Activated T-cell treated with anti-CD3 and anti-CD28 coated beads, Interleukin-2, amount 50 U/mL, for 24 hours (primary cell): Measurements from ENCODE around the gene GDI1.

Experiments used
- DNase-seq: peaks from one replicate; pipeline ENCODE4 v3.0.0-alpha.2; 2020
- H3K27ac Mint-ChIP-seq: 2 replicates; pipeline ENCODE4 v1.8.0; 2020; ENCODE audit warnings: mild to moderate bottlenecking, mixed read lengths
- H3K27me3 Mint-ChIP-seq: 2 replicates; pipeline ENCODE4 v1.8.0; 2020; ENCODE audit warnings: mixed read lengths
- H3K36me3 Mint-ChIP-seq: 2 replicates; pipeline ENCODE4 v1.8.0; 2020; ENCODE audit warnings: low read depth, mixed read lengths
- H3K4me1 Mint-ChIP-seq: 2 replicates; pipeline ENCODE4 v1.8.0; 2020; ENCODE audit warnings: low read depth, mixed read lengths
- H3K4me3 Mint-ChIP-seq: 2 replicates; pipeline ENCODE4 v1.8.0; 2020; ENCODE audit warnings: mild to moderate bottlenecking, moderate library complexity, mixed read lengths
- H3K9me3 Mint-ChIP-seq: 2 replicates; pipeline ENCODE4 v1.8.0; 2020; ENCODE audit warnings: mixed read lengths

The GDI1 gene

GRCh38 chrX:154458116-154458953 lies 21.4 kb downstream of the GDI1 start, which contains the start of gene PLXNA3:
Gene PLXNA3 (plus strand): TSS chrX:154458281. CDS start chrX:154460184, 1,903 bp downstream.
- Mint-ChIP-seq H3K27ac (peak within 1 kb of the TSS; percentile 92), H3K4me1 (peaks cover 16% of the 10 kb centered on the region), H3K4me3 (peak within 1 kb of the TSS; percentile 85), H3K9me3 (no peaks in the 10 kb centered on the region), H3K36me3 (peaks cover 25% of the 10 kb centered on the region), H3K27me3 (peaks cover under 1% of the 10 kb centered on the region)
- peak; percentile 77 for DNase-seq

GRCh38 chrX:154458954-154459778 lies 22.2 kb downstream of the GDI1 start:
- Mint-ChIP-seq H3K4me3 (peak overlapping the region; percentile 82), H3K27ac (peak overlapping the region; percentile 57), H3K36me3 (peaks cover 24% of the 10 kb centered on the region), H3K27me3 (no peaks in the 10 kb centered on the region), H3K4me1 (peaks cover 16% of the 10 kb centered on the region), H3K9me3 (no peaks in the 10 kb centered on the region)
- no peak for DNase-seq

GRCh38 chrX:154459832-154460231 lies 22.9 kb downstream of the GDI1 start:
- no peaks in the 10 kb centered on the region for H3K9me3 Mint-ChIP-seq
- H3K36me3 Mint-ChIP-seq = peaks cover 25% of the 10 kb centered on the region
- no peak for DNase-seq
- H3K4me1 Mint-ChIP-seq = peaks cover 16% of the 10 kb centered on the region
- no peaks in the 10 kb centered on the region for H3K27me3 Mint-ChIP-seq
- H3K4me3 Mint-ChIP-seq = peak overlapping the region; percentile 82
- peak overlapping the region; percentile 29 for H3K27ac Mint-ChIP-seq

GRCh38 chrX:154460326-154460725 lies 23.4 kb downstream of the GDI1 start:
- Mint-ChIP-seq H3K27ac (peak overlapping the region; percentile 29), H3K27me3 (no peaks in the 10 kb centered on the region), H3K4me3 (peak overlapping the region; percentile 82), H3K36me3 (peaks cover 29% of the 10 kb centered on the region), H3K9me3 (no peaks in the 10 kb centered on the region), H3K4me1 (peaks cover 16% of the 10 kb centered on the region)
- DNase-seq = no peak

- no peaks in the 10 kb centered on the region for H3K9me3 Mint-ChIP-seq
- H3K36me3 Mint-ChIP-seq = peaks cover 42% of the 10 kb centered on the region
- H3K4me1 Mint-ChIP-seq = peaks cover 13% of the 10 kb centered on the region
- H3K4me3 Mint-ChIP-seq = no peak overlapping the region
- no peaks in the 10 kb centered on the region for H3K27me3 Mint-ChIP-seq
- DNase-seq = no peak
- no peak overlapping the region for H3K27ac Mint-ChIP-seq
Measured at GRCh38 chrX:154462396-154462795, 25.4 kb downstream of the GDI1 start.

- H3K4me1 Mint-ChIP-seq = peaks cover 12% of the 10 kb centered on the region
Measured at GRCh38 chrX:154463611-154464220, 26.8 kb downstream of the GDI1 start.

GRCh38 chrX:154464806-154465365 lies 27.9 kb downstream of the GDI1 start:
- Mint-ChIP-seq H3K4me3 (no peak overlapping the region), H3K27ac (no peak overlapping the region), H3K4me1 (peaks cover 5% of the 10 kb centered on the region), H3K36me3 (peaks cover 55% of the 10 kb centered on the region), H3K27me3 (no peaks in the 10 kb centered on the region), H3K9me3 (no peaks in the 10 kb centered on the region)
- no peak for DNase-seq

More at GRCh38 chrX:154463611-154464220, 26.8 kb downstream of the GDI1 start:
- Mint-ChIP-seq H3K9me3 (no peaks in the 10 kb centered on the region), H3K27me3 (no peaks in the 10 kb centered on the region), H3K36me3 (peaks cover 47% of the 10 kb centered on the region), H3K27ac (no peak overlapping the region), H3K4me3 (no peak overlapping the region)
- no peak for DNase-seq

GRCh38 chrX:154465601-154466000 lies 28.6 kb downstream of the GDI1 start:
- no peaks in the 10 kb centered on the region for H3K9me3 Mint-ChIP-seq
- H3K4me3 Mint-ChIP-seq = no peak overlapping the region
- H3K36me3 Mint-ChIP-seq = peaks cover 58% of the 10 kb centered on the region
- no peaks in the 10 kb centered on the region for H3K27me3 Mint-ChIP-seq
- no peak overlapping the region for H3K27ac Mint-ChIP-seq
- DNase-seq = no peak
- peaks cover 1% of the 10 kb centered on the region for H3K4me1 Mint-ChIP-seq

GRCh38 chrX:154466036-154466435 lies 29.1 kb downstream of the GDI1 start:
- no peak overlapping the region for H3K27ac Mint-ChIP-seq
- peaks cover under 1% of the 10 kb centered on the region for H3K4me1 Mint-ChIP-seq
- H3K27me3 Mint-ChIP-seq = no peaks in the 10 kb centered on the region
- H3K36me3 Mint-ChIP-seq = peaks cover 59% of the 10 kb centered on the region
- DNase-seq = no peak
- no peak overlapping the region for H3K4me3 Mint-ChIP-seq
- no peaks in the 10 kb centered on the region for H3K9me3 Mint-ChIP-seq

GRCh38 chrX:154466907-154467306 lies 30.0 kb downstream of the GDI1 start:
- DNase-seq = no peak
- H3K4me3 Mint-ChIP-seq = no peak overlapping the region
- no peak overlapping the region for H3K27ac Mint-ChIP-seq
- H3K4me1 Mint-ChIP-seq = no peaks in the 10 kb centered on the region
- no peaks in the 10 kb centered on the region for H3K27me3 Mint-ChIP-seq
- H3K36me3 Mint-ChIP-seq = peaks cover 57% of the 10 kb centered on the region
- H3K9me3 Mint-ChIP-seq = no peaks in the 10 kb centered on the region

GRCh38 chrX:154467556-154467955 lies 30.6 kb downstream of the GDI1 start:
- no peak overlapping the region for H3K4me3 Mint-ChIP-seq
- H3K27me3 Mint-ChIP-seq = no peaks in the 10 kb centered on the region
- no peak overlapping the region for H3K27ac Mint-ChIP-seq
- H3K36me3 Mint-ChIP-seq = peaks cover 58% of the 10 kb centered on the region
- DNase-seq = no peak
- H3K4me1 Mint-ChIP-seq = no peaks in the 10 kb centered on the region
- no peaks in the 10 kb centered on the region for H3K9me3 Mint-ChIP-seq

- no peak overlapping the region for H3K4me3 Mint-ChIP-seq
- DNase-seq = no peak
- no peaks in the 10 kb centered on the region for H3K27me3 Mint-ChIP-seq
- no peaks in the 10 kb centered on the region for H3K4me1 Mint-ChIP-seq
- H3K27ac Mint-ChIP-seq = no peak overlapping the region
- H3K36me3 Mint-ChIP-seq = peaks cover 58% of the 10 kb centered on the region
- H3K9me3 Mint-ChIP-seq = no peaks in the 10 kb centered on the region
Measured at GRCh38 chrX:154468217-154468616, 31.3 kb downstream of the GDI1 start.

GRCh38 chrX:154469114-154469513 lies 32.2 kb downstream of the GDI1 start:
- H3K36me3 Mint-ChIP-seq = peaks cover 63% of the 10 kb centered on the region
- no peaks in the 10 kb centered on the region for H3K27me3 Mint-ChIP-seq
- no peaks in the 10 kb centered on the region for H3K9me3 Mint-ChIP-seq
- H3K4me1 Mint-ChIP-seq = no peaks in the 10 kb centered on the region
- H3K27ac Mint-ChIP-seq = no peak overlapping the region
- H3K4me3 Mint-ChIP-seq = no peak overlapping the region
- DNase-seq = no peak

GRCh38 chrX:154469880-154470279 lies 32.9 kb downstream of the GDI1 start:
- H3K9me3 Mint-ChIP-seq = no peaks in the 10 kb centered on the region
- no peaks in the 10 kb centered on the region for H3K27me3 Mint-ChIP-seq
- H3K4me1 Mint-ChIP-seq = no peaks in the 10 kb centered on the region
- H3K36me3 Mint-ChIP-seq = peaks cover 62% of the 10 kb centered on the region
- H3K4me3 Mint-ChIP-seq = no peak overlapping the region
- H3K27ac Mint-ChIP-seq = no peak overlapping the region
- DNase-seq = no peak
